ENCODE results near the gene GPR61.

GRCh38 chr1:109490934-109491302 lies 48.8 kb upstream of the GPR61 start:
- TF ChIP-seq, protein P1, sequence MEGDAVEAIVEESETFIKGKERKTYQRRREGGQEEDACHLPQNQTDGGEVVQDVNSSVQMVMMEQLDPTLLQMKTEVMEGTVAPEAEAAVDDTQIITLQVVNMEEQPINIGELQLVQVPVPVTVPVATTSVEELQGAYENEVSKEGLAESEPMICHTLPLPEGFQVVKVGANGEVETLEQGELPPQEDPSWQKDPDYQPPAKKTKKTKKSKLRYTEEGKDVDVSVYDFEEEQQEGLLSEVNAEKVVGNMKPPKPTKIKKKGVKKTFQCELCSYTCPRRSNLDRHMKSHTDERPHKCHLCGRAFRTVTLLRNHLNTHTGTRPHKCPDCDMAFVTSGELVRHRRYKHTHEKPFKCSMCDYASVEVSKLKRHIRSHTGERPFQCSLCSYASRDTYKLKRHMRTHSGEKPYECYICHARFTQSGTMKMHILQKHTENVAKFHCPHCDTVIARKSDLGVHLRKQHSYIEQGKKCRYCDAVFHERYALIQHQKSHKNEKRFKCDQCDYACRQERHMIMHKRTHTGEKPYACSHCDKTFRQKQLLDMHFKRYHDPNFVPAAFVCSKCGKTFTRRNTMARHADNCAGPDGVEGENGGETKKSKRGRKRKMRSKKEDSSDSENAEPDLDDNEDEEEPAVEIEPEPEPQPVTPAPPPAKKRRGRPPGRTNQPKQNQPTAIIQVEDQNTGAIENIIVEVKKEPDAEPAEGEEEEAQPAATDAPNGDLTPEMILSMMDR (conservative IDR thresholded peaks at IDR 0.05; ENCODE audit: low read depth, low read length) = no peak
- no peak for TF ChIP-seq POLR2A (IDR thresholded peaks at IDR 0.05; ENCODE audit: low read depth, low read length)
- TF ChIP-seq RFX5 (IDR thresholded peaks at IDR 0.05; ENCODE audit: low read depth, low read length) = no peak
- TF ChIP-seq RAD21 (IDR thresholded peaks at IDR 0.05; ENCODE audit: low read length) = no peak
- no peak for TF ChIP-seq FOS (IDR thresholded peaks at IDR 0.05; ENCODE audit: low read depth, low read length)
- no peak for TF ChIP-seq CHD1 (IDR thresholded peaks at IDR 0.05; ENCODE audit: low read depth, low read length)
- no peak for TF ChIP-seq MXI1 (IDR thresholded peaks at IDR 0.05; ENCODE audit: borderline replicate concordance, low read depth, low read length)
- TF ChIP-seq MAZ (IDR thresholded peaks at IDR 0.05; ENCODE audit: borderline replicate concordance, low read depth, low read length) = no peak
- TF ChIP-seq RCOR1 (IDR thresholded peaks at IDR 0.05; ENCODE audit: insufficient replicate concordance, low read length) = no peak
- TF ChIP-seq USF2 (IDR thresholded peaks at IDR 0.05; ENCODE audit: low read depth, low read length) = no peak
